Measurements from ENCODE around the gene CXorf65.

- TF ChIP-seq POLR2A (IDR thresholded peaks at IDR 0.05; ENCODE audit: low read length) (no peak), GATA1 (IDR thresholded peaks at IDR 0.05; ENCODE audit: low read depth, low read length) (no peak)
Measured at GRCh38 chrX:71144651-71145050, 38.1 kb upstream of the CXorf65 start, which contains the start of gene NLGN3.

Measured in erythroblast (primary cell).